Gastroesophageal sphincter (tissue), 3 donors: ENCODE data around the gene PROC.

Source experiments
- POLR2AphosphoS5 ChIP-seq: sonication (generic); formaldehyde crosslinking; IDR thresholded peaks from one replicate; pipeline ENCODE4 v1.6.1; 2017; ENCODE audit warnings: antibody characterized with exemption
- TF ChIP-seq, protein P1 (sequence below), 4 experiments: fragments of 200-600 bp in 2 of 4; fragments of 450-650 bp in 2 of 4; sonication (generic) in 1 of 4; IDR thresholded peaks; one replicate each; pipeline ENCODE4 v1.5.1; 2017 to 2019; ENCODE audit warnings: antibody characterized with exemption in 4 of 4, mild to moderate bottlenecking in 2 of 4, moderate library complexity in 2 of 4

DNA sequence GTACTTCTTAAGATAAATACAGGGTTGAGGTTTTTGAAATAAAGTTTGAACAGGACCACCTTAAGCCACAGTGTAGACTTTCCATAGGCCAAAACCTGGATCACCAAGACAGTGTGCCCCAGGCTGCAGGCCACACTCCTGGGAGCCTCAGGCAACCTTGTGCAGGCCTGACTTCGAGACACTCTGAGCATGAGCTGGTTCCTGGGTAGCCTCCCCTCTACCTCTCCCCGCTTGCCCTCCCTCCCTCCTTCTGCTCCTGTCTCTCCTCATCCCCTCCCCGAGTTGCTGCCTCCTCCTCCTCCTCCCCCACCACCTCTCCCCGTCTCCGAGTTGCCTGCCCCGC lies 10.6 kb upstream of the PROC start:
- TF ChIP-seq, protein P1, sequence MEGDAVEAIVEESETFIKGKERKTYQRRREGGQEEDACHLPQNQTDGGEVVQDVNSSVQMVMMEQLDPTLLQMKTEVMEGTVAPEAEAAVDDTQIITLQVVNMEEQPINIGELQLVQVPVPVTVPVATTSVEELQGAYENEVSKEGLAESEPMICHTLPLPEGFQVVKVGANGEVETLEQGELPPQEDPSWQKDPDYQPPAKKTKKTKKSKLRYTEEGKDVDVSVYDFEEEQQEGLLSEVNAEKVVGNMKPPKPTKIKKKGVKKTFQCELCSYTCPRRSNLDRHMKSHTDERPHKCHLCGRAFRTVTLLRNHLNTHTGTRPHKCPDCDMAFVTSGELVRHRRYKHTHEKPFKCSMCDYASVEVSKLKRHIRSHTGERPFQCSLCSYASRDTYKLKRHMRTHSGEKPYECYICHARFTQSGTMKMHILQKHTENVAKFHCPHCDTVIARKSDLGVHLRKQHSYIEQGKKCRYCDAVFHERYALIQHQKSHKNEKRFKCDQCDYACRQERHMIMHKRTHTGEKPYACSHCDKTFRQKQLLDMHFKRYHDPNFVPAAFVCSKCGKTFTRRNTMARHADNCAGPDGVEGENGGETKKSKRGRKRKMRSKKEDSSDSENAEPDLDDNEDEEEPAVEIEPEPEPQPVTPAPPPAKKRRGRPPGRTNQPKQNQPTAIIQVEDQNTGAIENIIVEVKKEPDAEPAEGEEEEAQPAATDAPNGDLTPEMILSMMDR (IDR thresholded peaks at IDR 0.05) = no peak
- TF ChIP-seq POLR2AphosphoS5 = no peak
